HG02852 (cell line): Measurements from ENCODE around the gene SLC44A4.
"Not testable (repeated sequence)": the region's sequence is repeated elsewhere in the genome, so short reads cannot be mapped to it uniquely, and the experiment has no call there.

Experiments used
- ATAC-seq: cut with Tn5 transposase; IDR thresholded peaks from one replicate; pipeline ENCODE4 v1.9.1; 2021; ENCODE audit warnings: mild to moderate bottlenecking, moderate library complexity; ENCODE audit not compliant: unreplicated experiment

SLC44A4 gene

GRCh38 chr6:31878726-31879125, at the start of gene SLC44A4:
Gene SLC44A4 (minus strand): TSS chr6:31878997. CDS start chr6:31878980, 17 bp downstream.
- ATAC-seq = no peak

- ATAC-seq = no peak
These were observed 49.8 kb upstream of the SLC44A4 start for GRCh38 chr6:31928672-31928939.

GRCh38 chr6:31927863-31928671, 49.3 kb upstream of the SLC44A4 start:
- no peak for ATAC-seq

- ATAC-seq = no peak
These were observed 48.6 kb upstream of the SLC44A4 start, which contains the start of gene C2 for GRCh38 chr6:31927242-31927862. Gene C2 (plus strand): TSS chr6:31927717. CDS start chr6:31927753, 36 bp downstream.

DNA sequence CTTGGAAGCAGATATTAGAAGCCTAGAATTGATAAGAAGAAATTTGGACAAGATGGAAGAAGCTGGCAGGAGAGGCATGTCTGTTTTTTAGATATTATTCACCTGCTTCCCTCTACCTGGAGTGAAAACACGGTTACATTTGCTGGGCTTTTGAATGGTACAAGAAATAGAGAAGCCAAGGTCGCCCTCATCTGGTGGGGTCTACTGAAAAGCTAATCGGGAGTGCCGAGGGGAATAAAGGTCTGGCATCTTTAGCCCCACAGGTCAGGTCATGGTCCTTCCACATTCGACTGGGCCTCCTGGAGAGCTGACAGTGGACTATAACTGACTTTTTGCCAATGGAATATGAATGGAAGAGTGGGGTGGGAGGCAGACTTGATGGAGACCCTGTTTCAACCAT, 44.1 kb upstream of the SLC44A4 start:
- no peak for ATAC-seq

GRCh38 chr6:31920811-31921210, 42.0 kb upstream of the SLC44A4 start:
- ATAC-seq = no peak

DNA sequence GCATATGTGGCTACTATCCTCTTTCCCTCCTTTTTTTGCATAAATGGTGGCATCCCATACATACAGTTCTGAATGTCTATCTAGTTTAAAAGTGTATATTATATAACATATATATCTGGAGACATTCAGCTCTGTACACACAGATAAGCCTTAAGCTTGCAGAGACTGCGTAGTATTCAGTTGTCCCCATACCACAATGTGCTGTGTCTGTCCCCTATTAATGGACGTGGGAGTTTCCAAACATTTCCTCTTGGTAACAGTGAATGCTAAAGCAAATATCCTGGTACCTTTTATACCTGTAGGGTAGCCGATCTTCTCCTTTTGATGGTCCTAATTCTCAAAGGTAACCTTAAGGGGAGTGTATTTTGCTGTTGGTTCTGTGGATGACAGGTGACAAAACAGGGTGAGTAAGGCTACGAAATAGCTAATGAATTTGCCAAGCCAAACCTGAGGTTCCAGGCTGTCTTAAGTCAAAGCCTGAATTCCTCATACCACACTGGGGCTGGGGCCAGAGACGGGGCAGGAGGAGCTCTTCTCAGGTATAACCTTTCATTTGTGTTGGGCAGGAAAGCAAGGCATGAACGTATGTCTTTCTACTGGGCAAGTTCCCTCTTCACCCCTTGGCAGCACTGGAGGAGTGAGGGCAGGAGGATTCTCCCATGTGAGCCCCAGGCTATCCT, 41.0 kb upstream of the SLC44A4 start:
- no peak for ATAC-seq

DNA sequence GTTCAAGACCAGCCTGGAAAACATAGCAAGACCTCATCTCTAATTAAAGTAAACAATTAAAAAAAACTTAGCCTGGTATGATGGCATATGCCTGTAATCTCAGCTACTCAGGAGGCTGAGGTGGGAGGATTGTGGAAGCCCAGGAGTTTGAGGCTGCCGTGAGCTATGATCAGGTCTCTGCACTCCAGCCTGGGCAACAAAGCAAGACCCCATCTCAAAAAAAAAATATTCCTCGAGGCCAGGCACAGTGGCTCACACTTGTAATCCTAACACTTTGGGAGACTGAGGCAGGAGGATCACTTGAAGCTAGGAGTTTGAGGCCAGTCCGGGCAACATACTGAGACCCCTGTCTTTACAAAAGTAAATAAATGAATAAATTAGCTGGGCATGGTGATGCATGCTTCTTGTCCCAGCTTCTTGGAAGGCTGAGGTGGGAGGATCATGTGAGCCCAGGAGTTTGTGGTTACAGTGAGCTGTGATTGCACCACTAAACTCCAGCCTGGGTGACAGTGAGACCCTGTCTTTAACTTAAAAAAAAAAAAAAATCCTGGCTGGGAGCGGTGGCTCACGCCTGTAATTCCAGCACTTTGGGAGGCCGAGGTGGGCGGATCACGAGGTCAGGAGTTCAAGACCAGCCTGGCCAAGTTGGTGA, 39.4 kb upstream of the SLC44A4 start:
- no peak for ATAC-seq

DNA sequence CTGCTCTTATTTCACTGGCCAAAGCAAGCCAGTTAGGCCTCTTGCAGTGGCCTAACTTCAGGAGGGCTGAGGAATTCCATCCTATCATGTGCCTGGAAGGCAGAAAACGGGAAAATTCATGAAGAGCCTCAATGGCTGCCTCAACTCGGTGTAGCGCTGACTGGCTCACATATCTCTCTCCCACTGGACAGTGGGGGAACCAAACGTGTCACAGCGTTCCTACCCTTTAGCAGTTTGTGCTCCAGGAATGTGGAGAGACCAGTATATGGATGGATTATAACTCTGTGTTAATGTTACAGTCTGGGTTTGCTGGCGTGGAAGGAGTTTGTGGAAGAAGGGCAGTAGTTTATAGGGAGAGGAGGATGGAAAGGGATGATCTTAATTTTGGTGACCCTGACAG, 37.0 kb upstream of the SLC44A4 start:
- no peak for ATAC-seq

GRCh38 chr6:31915351-31915750, 36.6 kb upstream of the SLC44A4 start:
- no peak for ATAC-seq

DNA sequence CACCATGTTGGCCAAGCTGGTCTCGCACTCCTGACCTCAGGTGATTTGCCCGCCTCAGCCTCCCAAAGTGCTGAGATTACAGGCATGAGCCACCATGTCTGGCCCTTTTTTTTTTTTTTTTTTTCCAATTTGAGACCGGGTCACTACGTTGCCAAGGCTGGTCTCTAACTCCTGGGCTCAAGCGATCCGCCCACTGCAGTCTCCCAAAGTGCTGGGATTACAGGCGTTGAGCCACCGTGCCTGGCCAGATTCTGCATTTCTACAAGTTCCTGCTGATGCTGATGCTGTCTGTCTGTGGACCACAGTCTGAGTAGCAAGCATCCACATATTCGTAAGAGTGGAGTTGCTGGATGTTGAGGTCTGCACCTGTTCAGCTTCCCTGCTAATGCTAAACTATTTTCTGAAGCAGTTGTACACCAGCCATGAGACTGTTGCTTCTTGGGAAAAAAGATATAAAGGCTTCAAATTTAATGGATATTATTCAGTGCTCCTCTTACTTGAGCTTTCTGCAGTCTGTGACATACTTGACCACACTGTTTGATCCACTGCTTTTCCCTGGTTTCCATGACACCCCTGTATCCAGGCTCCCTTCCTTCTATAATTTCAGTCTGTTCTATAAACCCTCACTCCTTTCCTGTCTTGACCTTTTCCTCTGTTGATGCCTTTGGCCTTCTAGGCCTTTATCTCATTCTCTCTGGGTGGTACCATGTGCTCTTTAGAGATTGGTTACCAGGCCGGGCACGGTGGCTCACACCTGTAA, 33.2 kb upstream of the SLC44A4 start:
- no peak for ATAC-seq

GRCh38 chr6:31909298-31909697, 30.5 kb upstream of the SLC44A4 start:
- not testable (repeated sequence) for ATAC-seq

DNA sequence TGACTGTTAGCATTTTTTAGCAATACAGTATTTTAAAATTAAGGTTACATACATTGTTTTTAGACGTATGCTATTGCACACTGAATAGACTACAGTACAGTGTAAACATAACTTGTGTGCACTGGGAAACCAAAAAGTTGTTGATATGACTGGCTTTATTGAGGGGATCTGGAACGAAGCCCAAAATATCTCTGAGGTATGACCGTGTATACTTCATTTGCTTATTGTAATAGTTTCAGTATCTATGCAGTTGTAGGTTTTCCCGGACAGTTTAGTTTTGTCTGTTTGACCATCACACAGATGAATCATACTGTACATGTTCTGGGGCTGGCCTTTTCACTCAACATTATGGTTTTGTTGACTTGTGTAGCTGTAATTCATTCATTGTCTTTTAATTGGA, 30.0 kb upstream of the SLC44A4 start:
- ATAC-seq = peak; percentile 83

DNA sequence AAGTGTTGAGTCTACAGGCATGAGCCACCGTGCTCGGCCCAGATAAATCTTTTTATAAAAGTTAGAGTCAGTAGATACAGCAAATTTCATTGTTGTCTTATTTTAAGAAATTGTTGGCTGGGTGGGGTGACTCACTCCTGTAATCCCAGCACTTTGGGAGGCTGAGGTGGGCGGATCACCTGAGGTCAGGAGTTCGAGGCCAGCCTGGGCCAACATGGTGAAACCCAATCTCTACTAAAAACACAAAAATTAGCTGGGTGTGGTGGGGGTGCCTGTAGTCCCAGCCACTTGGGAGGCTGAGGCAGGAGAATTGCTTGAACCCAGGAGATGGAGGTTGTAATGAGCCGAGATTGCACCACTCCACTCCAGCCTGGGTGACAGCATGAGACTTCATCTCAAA, 29.5 kb upstream of the SLC44A4 start:
- ATAC-seq = not testable (repeated sequence)

DNA sequence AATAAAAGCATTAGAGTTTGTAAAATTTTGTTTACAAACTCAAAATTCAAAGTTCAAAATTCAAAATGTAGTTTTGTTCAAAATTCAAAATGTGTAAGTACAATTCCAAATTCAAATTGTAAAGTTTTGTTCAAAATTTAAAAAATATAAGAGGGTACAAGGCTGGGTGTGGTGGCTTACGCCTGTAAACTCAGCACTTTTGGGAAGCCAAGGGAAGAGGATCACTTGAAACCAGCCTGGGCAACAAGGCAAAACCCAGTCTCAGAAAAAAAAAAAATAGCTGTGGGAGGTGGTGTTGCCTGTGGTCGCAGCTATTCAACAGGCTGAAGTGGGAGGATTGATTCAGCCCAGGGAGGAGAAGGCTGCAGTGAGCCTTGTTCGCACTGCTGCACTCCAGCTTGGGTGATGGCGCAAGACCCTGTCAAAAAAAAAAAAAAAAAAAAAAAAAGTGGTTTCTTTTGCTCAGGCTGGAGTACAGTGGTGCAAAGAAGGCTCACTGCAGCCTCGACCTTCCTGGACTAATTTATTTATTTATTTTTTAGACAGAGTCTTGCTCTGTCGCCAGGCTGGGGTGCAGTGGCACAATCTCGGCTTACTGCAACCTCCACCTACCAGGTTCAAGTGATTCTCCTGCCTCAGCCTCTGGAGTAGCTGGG, 28.5 kb upstream of the SLC44A4 start:
- no peak for ATAC-seq

GRCh38 chr6:31906727-31907126, 27.9 kb upstream of the SLC44A4 start:
- ATAC-seq = not testable (repeated sequence)

GRCh38 chr6:31906122-31906521, 27.3 kb upstream of the SLC44A4 start:
- no peak for ATAC-seq

DNA sequence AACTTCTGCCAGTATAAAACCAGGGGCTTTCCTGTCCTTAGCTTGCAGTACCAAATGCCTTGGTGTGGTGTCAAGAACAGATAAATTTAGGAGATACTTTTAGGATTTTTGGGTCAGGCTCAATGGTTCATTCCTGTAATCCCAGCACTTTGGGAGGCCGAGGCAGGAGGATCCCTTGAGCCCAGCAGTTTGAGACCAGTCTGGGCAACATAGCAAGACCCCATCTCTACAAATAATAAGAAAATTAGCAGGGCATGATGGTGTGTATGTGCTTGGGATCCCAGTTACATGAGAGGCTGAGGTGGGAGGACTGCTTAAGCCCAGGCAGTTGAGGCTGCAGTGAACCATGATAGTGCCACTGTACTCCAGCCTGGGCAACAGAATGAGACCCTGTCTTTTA, 26.2 kb upstream of the SLC44A4 start:
- ATAC-seq = no peak

GRCh38 chr6:31903957-31904356, 25.2 kb upstream of the SLC44A4 start:
- no peak for ATAC-seq

- ATAC-seq = peak; percentile 43
These were observed 23.3 kb upstream of the SLC44A4 start, which contains the start of gene ZBTB12 for GRCh38 chr6:31901953-31902643. Gene ZBTB12 (minus strand): TSS chr6:31902086. CDS start chr6:31901305, 781 bp downstream.
